K562 (cell line): ENCODE data around the gene CCDC78. TPM values are rescaled to one million over a fixed set of nuclear protein-coding genes. Genes with fewer than 3 reads are reported as not detected.
A peak's percentile ranks its signal among the peaks of the same experiment; 100 is the strongest.

ENCODE experiments used
- ARID1B ChIP-seq: fragments of 450-650 bp; IDR thresholded peaks from 2 replicates; pipeline ENCODE4 v1.6.1; 2016; ENCODE audit warnings: antibody characterized with exemption, mild to moderate bottlenecking, inconsistent platforms
- CBFA2T3 ChIP-seq: fragments of 450-650 bp; IDR thresholded peaks from 2 replicates; pipeline ENCODE4 v1.6.1; 2017
- CC2D1A ChIP-seq: fragments of 450-650 bp; IDR thresholded peaks from 2 replicates; pipeline ENCODE4 v1.6.1; 2017; ENCODE audit warnings: mild to moderate bottlenecking
- CHD1 ChIP-seq: fragments of 200-600 bp; sonication (generic); IDR thresholded peaks from one replicate; pipeline ENCODE4 v1.6.1; 2012; ENCODE audit warnings: mild to moderate bottlenecking, moderate library complexity, low read length, inconsistent platforms
- CXXC5 ChIP-seq: fragments of 250-450 bp; sonication (Bioruptor Pico); IDR thresholded peaks from 2 replicates; pipeline ENCODE4 v1.8.0; 2022; ENCODE audit warnings: inconsistent platforms, mild to moderate bottlenecking, moderate library complexity
- DACH1 ChIP-seq: fragments of 450-650 bp; IDR thresholded peaks from 2 replicates; pipeline ENCODE4 v1.6.1; 2018; ENCODE audit not compliant: partially characterized antibody
- EZH2 ChIP-seq: IDR thresholded peaks from 2 replicates; pipeline ENCODE4 v1.6.1; 2012; ENCODE audit warnings: low read depth, mild to moderate bottlenecking, inconsistent platforms, low read length, borderline replicate concordance
- L3MBTL2 ChIP-seq: fragments of 450-650 bp; IDR thresholded peaks from 2 replicates; pipeline ENCODE4 v1.6.1; 2016; ENCODE audit warnings: mild to moderate bottlenecking, moderate library complexity
- MCM3 ChIP-seq: fragments of 450-650 bp; IDR thresholded peaks from 2 replicates; pipeline ENCODE4 v1.6.1; 2016
- MNT ChIP-seq, 2 experiments: fragments of 450-650 bp; conservative IDR thresholded peaks; 2 replicates each; pipeline ENCODE4 v1.6.1; 2017; ENCODE audit warnings: mild to moderate bottlenecking in 2 of 2, moderate library complexity in 2 of 2
- MYNN ChIP-seq, 2 experiments: sonication (generic); formaldehyde crosslinking in 1 of 2; IDR thresholded peaks; 2 replicates each; pipeline versions ENCODE4 v1.5.0 to v1.6.1; 2016 to 2020; ENCODE audit warnings: antibody characterized with exemption in 1 of 2, missing genetic modification reagents in 1 of 2
- NR2F6 ChIP-seq: fragments of 450-650 bp; formaldehyde crosslinking; IDR thresholded peaks from 2 replicates; pipeline ENCODE4 v1.4.0; 2020; ENCODE audit warnings: mild to moderate bottlenecking
- POLR2AphosphoS2 ChIP-seq: IDR thresholded peaks from 2 replicates; pipeline ENCODE4 v1.6.1; 2012; ENCODE audit warnings: low read length, improper control_type of control experiment
- RAD51 ChIP-seq: fragments of 450-650 bp; IDR thresholded peaks from 2 replicates; pipeline ENCODE4 v1.7.1; 2016; ENCODE audit warnings: low read depth, mild to moderate bottlenecking, borderline replicate concordance
- RB1 ChIP-seq: fragments of 450-650 bp; IDR thresholded peaks from 2 replicates; pipeline ENCODE4 v1.6.1; 2017; ENCODE audit warnings: low read depth, mild to moderate bottlenecking
- RBM14 ChIP-seq: fragments of 200-400 bp; formaldehyde crosslinking; IDR thresholded peaks from 2 replicates; pipeline ENCODE4 v1.6.1; 2018; ENCODE audit warnings: low read depth, mild to moderate bottlenecking, low read length, moderate library complexity, borderline replicate concordance; ENCODE audit not compliant: insufficient read depth
- SFPQ ChIP-seq: fragments of 200-400 bp; formaldehyde crosslinking; IDR thresholded peaks from 2 replicates; pipeline ENCODE4 v1.6.1; 2017; ENCODE audit warnings: mild to moderate bottlenecking, low read depth, low read length, moderate library complexity
- SMAD4 ChIP-seq: fragments of 250-450 bp; sonication (Bioruptor Pico); conservative IDR thresholded peaks from 2 replicates; pipeline ENCODE4 v1.8.0; 2021; ENCODE audit warnings: inconsistent platforms, mild to moderate bottlenecking, moderate library complexity
- SP1 ChIP-seq: sonication (generic); formaldehyde crosslinking; IDR thresholded peaks from 2 replicates; pipeline ENCODE4 v1.8.1; 2022; ENCODE audit warnings: mild to moderate bottlenecking, missing genetic modification reagents
- TCFL5 ChIP-seq: fragments of 250-450 bp; sonication (Bioruptor Pico); conservative IDR thresholded peaks from 2 replicates; pipeline ENCODE4 v1.6.1; 2021; ENCODE audit warnings: mild to moderate bottlenecking, moderate library complexity, matching md5 sums
- U2AF2 ChIP-seq: fragments of 200-400 bp; formaldehyde crosslinking; optimal IDR thresholded peaks from 2 replicates; pipeline ENCODE3; 2017; ENCODE audit warnings: low read depth, mild to moderate bottlenecking, low read length
- ZBTB12 ChIP-seq: fragments of 250-450 bp; sonication (Bioruptor Pico); IDR thresholded peaks from 2 replicates; pipeline ENCODE4 v1.4.0; 2020
- ZBTB9 ChIP-seq: fragments of 450-650 bp; formaldehyde crosslinking; IDR thresholded peaks from 2 replicates; pipeline ENCODE4 v1.4.0; 2020; ENCODE audit warnings: mild to moderate bottlenecking, moderate library complexity
- ZNF347 ChIP-seq: fragments of 450-650 bp; formaldehyde crosslinking; IDR thresholded peaks from 2 replicates; pipeline ENCODE4 v1.4.0; 2020; ENCODE audit warnings: low read depth, mild to moderate bottlenecking, moderate library complexity
- polyA plus RNA-seq, 8 experiments: library from polyadenylated mRNA; depleted of rRNA in 4 of 8; stranded (reverse) in 5 of 8; unstranded in 3 of 8; fragments of >200 nt; fragmentation: Nextera tagmentation in 2 of 8; fragmentation: Illumina TruSeq in 1 of 8; extraction: Ambion mirVana in 2 of 8; extraction: Trizol in 1 of 8; gene quantifications; 2 replicates each; pipeline versions ENCODE4 v1.2.1 to v1.2.3, GENCODE V29; 2011 to 2014; ENCODE audit warnings: inconsistent platforms in 1 of 8, missing spikeins in 1 of 8
- total RNA-seq, 7 experiments: library from RNA; depleted of rRNA in 6 of 7; stranded (reverse); fragments of >200 nt in 6 of 7; fragmentation: Illumina TruSeq in 2 of 7; extraction: Trizol in 2 of 7; gene quantifications; 2 replicates each; pipeline versions ENCODE4 v1.2.1 to v1.2.3, GENCODE V29; 2011 to 2021; ENCODE audit warnings: low replicate concordance in 1 of 7

Gene CCDC78
- total and polyA plus RNA-seq, 9 of the 15 experiments (the other 6 are each of a cell fraction or from before 2014, with no cell fraction given), result 0.24 to 17.7 (median 2.9) TPM

GRCh38 chr16:681746-682427 lies 44.4 kb downstream of the CCDC78 start (continued):
- TF ChIP-seq ARID1B, result no peak
- no peak for TF ChIP-seq RAD51
- TF ChIP-seq CBFA2T3, result peak; percentile 55
- peak; percentile 26 for TF ChIP-seq DACH1
- TF ChIP-seq TCFL5, result no peak
- no peak for TF ChIP-seq RBM14
- TF ChIP-seq L3MBTL2, result peak; percentile 95
- 0 out of 2 replicates have a peak, but pooled peaks have one; percentile 16 for TF ChIP-seq SP1
- peak; percentile 91 to 94 for TF ChIP-seq MNT (conservative IDR thresholded peaks at IDR 0.05)
- TF ChIP-seq SMAD4 (CRISPR knock-in tag), result no peak
- TF ChIP-seq CC2D1A, result no peak
- TF ChIP-seq POLR2AphosphoS2, result no peak
- TF ChIP-seq ZNF347 (CRISPR knock-in tag), result no peak
- no peak for TF ChIP-seq U2AF2
- no peak for TF ChIP-seq NR2F6
- TF ChIP-seq EZH2, result no peak
- TF ChIP-seq RB1, result 0 out of 2 replicates have a peak, but pooled peaks have one; percentile 14
- TF ChIP-seq CHD1, result no peak
- TF ChIP-seq MCM3, result no peak
- no peak for TF ChIP-seq SFPQ
- peak; percentile 78 for TF ChIP-seq CXXC5 (CRISPR knock-in tag)
- TF ChIP-seq ZBTB12 (CRISPR knock-in tag), result no peak
- peak; percentile 3; the same call in 1 of the 2 replicates for TF ChIP-seq MYNN (IDR thresholded peaks at IDR 0.05)
- no peak for TF ChIP-seq MYNN (CRISPR knock-in tag; IDR thresholded peaks at IDR 0.05)
- TF ChIP-seq ZBTB9 (CRISPR knock-in tag), result no peak
